Measurements from ENCODE around the gene RAD18. TPM values are rescaled to one million over a fixed set of nuclear protein-coding genes. Genes with fewer than 3 reads are reported as not detected.

RAD18 gene
- polyA plus RNA-seq, 1 of the 3 experiments (the other 2 are of a cell fraction), result 5.7 TPM

- no peak overlapping the region for H3K27ac ChIP-seq (ENCODE audit: low read depth in 2 of 2, low read length in 1 of 2)
- H3K9me2 ChIP-seq, result no peaks in the 10 kb centered on the region
- no peak overlapping the region for H3K9ac ChIP-seq
- no peaks in the 10 kb centered on the region for H3F3A ChIP-seq (replicated peaks; ENCODE audit: insufficient read depth)
- no peak for TF ChIP-seq ZBTB33 (IDR thresholded peaks at IDR 0.05; ENCODE audit: borderline replicate concordance, low read depth)
- TF ChIP-seq RAD21 (IDR thresholded peaks at IDR 0.05; ENCODE audit: low read length), result no peak
- no peak for TF ChIP-seq EP300 (IDR thresholded peaks at IDR 0.05; ENCODE audit: borderline replicate concordance in 1 of 2, low read depth in 1 of 2, low read length in 1 of 2)
- no peak for TF ChIP-seq REST (IDR thresholded peaks at IDR 0.05; ENCODE audit: low read depth, low read length)
- no peak for TF ChIP-seq NFIC (IDR thresholded peaks at IDR 0.05; ENCODE audit: borderline replicate concordance)
- no peak for TF ChIP-seq IRF3 (IDR thresholded peaks at IDR 0.05; ENCODE audit: low read depth, low read length)
- TF ChIP-seq GABPA (IDR thresholded peaks at IDR 0.05; ENCODE audit: low read depth), result no peak
- H3K36me3 ChIP-seq (replicated peaks in 1 of 2; ENCODE audit: control insufficient read depth in 1 of 2, insufficient read depth in 2 of 2, low read length in 1 of 2), result no peaks in the 10 kb centered on the region
- H3K79me2 ChIP-seq (ENCODE audit: insufficient read depth), result no peaks in the 10 kb centered on the region
- no peak for DNase-seq
- H3K4me1 ChIP-seq (ENCODE audit: control insufficient read depth in 1 of 2, insufficient read depth in 2 of 2, low read depth in 1 of 2, low read length in 1 of 2), result peaks cover 0 to 6% of the 10 kb centered on the region in 2 experiments; a peak in 1 of 4 replicates
- no peak overlapping the region for H3K4me3 ChIP-seq (ENCODE audit: low read depth in 2 of 2, low read length in 1 of 2)
- H4K20me1 ChIP-seq (ENCODE audit: insufficient read depth), result no peaks in the 10 kb centered on the region
- ChIA-PET POLR2A (no interaction called here), CTCF (interaction anchor here (1.0 to 1.7 kb wide), 4 partner anchors 9 to 319 kb away, joined by 3 to 4 read pairs (median 4); partner anchors contain the start of gene OXTR)
- H3K27me3 ChIP-seq (ENCODE audit: insufficient read depth), result no peaks in the 10 kb centered on the region
- no peak overlapping the region for H2AFZ ChIP-seq (ENCODE audit: low read depth)
- 84% methylated on average over 5 of the region's 5 CpGs for WGBS (ENCODE audit: low lambda C conversion rate)
- no peak overlapping the region for H3K4me2 ChIP-seq
- no peaks in the 10 kb centered on the region for H3K9me3 ChIP-seq
Observed at GRCh38 chr3:8983591-8983990, 20.3 kb upstream of the RAD18 start.

- no CpG with 5 or more reads among the region's 1 CpG for WGBS (ENCODE audit: low lambda C conversion rate)
- ChIA-PET POLR2A (no interaction called here), CTCF (interaction anchor here (0.9 to 1.7 kb wide), 4 partner anchors 8 to 213 kb away, joined by 3 to 4 read pairs (median 4); partner anchors contain the start of gene OXTR)
- TF ChIP-seq RCOR1 (IDR thresholded peaks at IDR 0.05; ENCODE audit: low read length) (no peak), REST (IDR thresholded peaks at IDR 0.05; ENCODE audit: low read depth, low read length) (no peak), PBX3 (IDR thresholded peaks at IDR 0.05) (no peak), MAX (IDR thresholded peaks at IDR 0.05; ENCODE audit: low read depth) (no peak), USF2 (IDR thresholded peaks at IDR 0.05; ENCODE audit: borderline replicate concordance, low read depth, low read length) (no peak), FOSL2 (IDR thresholded peaks at IDR 0.05; ENCODE audit: borderline replicate concordance, low read depth) (no peak)
Observed at GRCh38 chr3:8983026-8983425, 19.8 kb upstream of the RAD18 start.

More at GRCh38 chr3:8983026-8983425, 19.8 kb upstream of the RAD18 start:
- Histone ChIP-seq H3K9me3 (no peaks in the 10 kb centered on the region), H3K4me1 (ENCODE audit: control insufficient read depth in 1 of 2, insufficient read depth in 2 of 2, low read depth in 1 of 2, low read length in 1 of 2) (peaks cover 0 to 2% of the 10 kb centered on the region in 2 experiments; a peak in 1 of 4 replicates), H3K4me3 (ENCODE audit: low read depth in 2 of 2, low read length in 1 of 2) (no peak overlapping the region), H3K79me2 (ENCODE audit: insufficient read depth) (no peaks in the 10 kb centered on the region), H3K9ac (no peak overlapping the region), H3K4me2 (no peak overlapping the region), H3K27ac (ENCODE audit: low read depth in 2 of 2, low read length in 1 of 2) (no peak overlapping the region), H3K36me3 (replicated peaks in 1 of 2; ENCODE audit: control insufficient read depth in 1 of 2, insufficient read depth in 2 of 2, low read length in 1 of 2) (no peaks in the 10 kb centered on the region), H3F3A (replicated peaks; ENCODE audit: insufficient read depth) (no peaks in the 10 kb centered on the region), H3K27me3 (ENCODE audit: insufficient read depth) (no peaks in the 10 kb centered on the region), H2AFZ (ENCODE audit: low read depth) (no peak overlapping the region), H3K9me2 (no peaks in the 10 kb centered on the region), H4K20me1 (ENCODE audit: insufficient read depth) (no peaks in the 10 kb centered on the region)
- DNase-seq, result no peak

All from SK-N-SH (cell line).